Prostate gland (tissue), 2 donors: ENCODE measurements around the gene CCDC106.

Experiments used
- CTCF ChIP-seq, 4 experiments: fragments of 200-600 bp in 2 of 4; fragments of 450-650 bp in 2 of 4; sonication (generic) in 2 of 4; IDR thresholded peaks; 1 replicate in 3 of 4; 2 replicates in 1 of 4; pipeline ENCODE4 v1.5.1; 2016 to 2019; ENCODE audit warnings: antibody characterized with exemption in 4 of 4, mild to moderate bottlenecking in 2 of 4, moderate library complexity in 2 of 4
- POLR2A ChIP-seq: fragments of 450-650 bp; IDR thresholded peaks from one replicate; pipeline ENCODE4 v1.6.1; 2016; ENCODE audit warnings: antibody characterized with exemption, mild to moderate bottlenecking

DNA sequence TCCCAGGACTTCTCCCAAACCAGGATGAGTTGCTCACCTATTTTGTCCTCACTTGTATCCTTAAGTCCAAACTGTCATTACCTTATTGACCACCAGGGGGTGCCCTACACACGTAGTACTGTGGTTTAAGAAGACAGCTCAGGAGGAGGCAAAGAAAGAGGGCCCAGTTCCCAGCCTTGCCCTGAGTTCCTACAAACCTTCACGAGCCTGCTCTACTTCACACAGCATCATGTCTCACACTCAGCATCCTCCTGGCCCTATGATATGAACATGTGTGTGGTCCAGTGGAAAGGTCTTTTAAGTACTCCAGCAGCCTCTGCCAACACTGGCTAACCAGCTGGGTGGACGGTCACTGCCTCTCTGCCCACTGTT is 15.6 kb upstream of the CCDC106 start:
- TF ChIP-seq CTCF (IDR thresholded peaks at IDR 0.05) (peak; percentile 79 to 91 (median 89)), POLR2A (no peak)
